GM21786 (cell line): ENCODE results near the gene PCDHA1.

Experiments
- ATAC-seq: cut with Tn5 transposase; IDR thresholded peaks from one replicate; pipeline ENCODE4 v1.9.1; 2021; ENCODE audit not compliant: unreplicated experiment

PCDHA1 gene

DNA sequence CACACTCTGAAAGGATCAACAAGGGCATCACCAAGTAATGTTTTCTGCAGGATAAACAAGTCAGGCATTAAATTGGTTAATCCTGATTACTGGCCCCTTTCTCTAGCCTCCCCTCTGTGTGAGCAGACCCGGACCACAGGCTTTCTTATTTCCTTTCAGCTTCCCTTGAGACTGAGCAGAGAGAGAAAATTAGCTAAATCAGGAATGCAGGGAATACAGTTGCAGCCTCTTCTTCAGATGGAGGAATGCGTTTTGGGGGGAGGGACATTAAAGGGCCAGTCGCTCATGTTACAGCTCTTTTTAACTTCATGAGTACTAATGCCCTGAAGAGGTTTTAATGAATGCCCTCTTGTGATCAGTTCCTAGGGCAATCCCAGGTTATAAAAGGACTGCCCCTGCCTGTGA, 200.2 kb downstream of the PCDHA1 start:
- no peak for ATAC-seq

GRCh38 chr5:140988100-140988499, 202.2 kb downstream of the PCDHA1 start:
- ATAC-seq = no peak

- ATAC-seq = no peak
These were observed 202.7 kb downstream of the PCDHA1 start for GRCh38 chr5:140988608-140989007.

GRCh38 chr5:140989254-140990020, 203.5 kb downstream of the PCDHA1 start:
- ATAC-seq = no peak

GRCh38 chr5:140992828-140993227, 206.9 kb downstream of the PCDHA1 start:
- ATAC-seq = no peak

- no peak for ATAC-seq
These were observed 210.1 kb downstream of the PCDHA1 start for GRCh38 chr5:140996060-140996459.

DNA sequence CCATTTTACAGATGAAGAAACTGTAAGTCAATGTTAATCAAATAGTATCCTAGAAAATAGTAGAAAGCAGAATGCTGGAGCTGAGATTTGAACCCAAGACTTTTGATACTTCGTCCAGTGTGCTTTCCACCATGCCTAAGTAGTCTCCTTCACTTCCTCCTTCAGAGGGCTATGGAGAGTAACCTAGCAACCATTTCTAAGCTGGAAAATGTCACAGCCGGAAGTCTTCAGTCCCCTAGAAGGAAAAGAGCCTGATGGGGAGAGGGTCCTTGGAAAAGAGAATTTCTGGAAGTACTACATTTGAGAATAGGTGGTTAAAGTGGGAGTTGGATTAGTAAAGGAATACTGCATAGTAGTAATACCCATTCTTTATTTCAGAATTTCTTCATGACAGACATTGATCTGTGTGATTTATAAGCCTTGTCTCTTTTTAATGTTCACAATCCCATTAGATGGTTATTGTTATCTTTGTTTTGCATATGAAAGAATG, 213.0 kb downstream of the PCDHA1 start:
- ATAC-seq = no peak

- no peak for ATAC-seq
These were observed 215.5 kb downstream of the PCDHA1 start for GRCh38 chr5:141001446-141001843.

DNA sequence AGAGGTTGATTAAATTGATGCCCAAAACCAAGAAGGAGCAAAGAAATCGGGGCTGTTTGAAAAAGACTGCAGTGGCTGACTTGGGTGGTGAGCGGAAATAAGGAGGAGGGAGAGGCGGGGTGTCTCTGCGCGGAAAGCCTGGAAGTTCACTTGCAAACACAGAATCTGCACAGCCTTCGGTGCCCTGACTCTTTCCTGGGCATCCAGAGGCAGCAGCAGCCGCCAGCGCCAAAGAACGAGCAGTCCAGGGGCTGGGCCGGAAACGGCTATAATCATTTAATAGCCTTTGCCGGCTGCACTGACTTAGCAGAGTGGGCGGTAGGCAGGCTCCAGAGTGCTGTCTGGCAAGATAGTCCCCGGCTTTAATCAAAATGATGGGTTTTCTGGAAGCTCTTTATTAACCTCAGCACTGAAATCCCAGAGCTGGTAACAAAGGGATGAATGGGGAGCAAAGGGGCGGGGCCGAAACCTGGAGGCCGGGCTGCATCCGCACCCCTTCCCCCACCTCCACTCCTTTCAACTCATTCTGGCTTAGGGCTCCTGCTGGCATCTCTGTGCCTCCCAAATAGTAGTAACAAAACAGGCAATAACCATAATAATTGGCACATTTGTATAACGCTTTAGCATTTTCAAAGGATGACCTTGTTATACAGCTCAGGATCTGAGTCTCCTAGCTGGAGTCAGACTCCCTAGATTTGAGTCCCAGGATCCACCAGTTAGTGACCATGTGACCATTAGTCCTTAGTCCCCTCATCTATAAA, 216.1 kb downstream of the PCDHA1 start:
- ATAC-seq = no peak

GRCh38 chr5:141002605-141002965, 216.6 kb downstream of the PCDHA1 start:
- ATAC-seq = no peak

GRCh38 chr5:141003031-141003430, 217.1 kb downstream of the PCDHA1 start:
- no peak for ATAC-seq

- no peak for ATAC-seq
These were observed 218.1 kb downstream of the PCDHA1 start for GRCh38 chr5:141003791-141004611.

GRCh38 chr5:141007791-141008190, 221.9 kb downstream of the PCDHA1 start:
- ATAC-seq = no peak

GRCh38 chr5:141010047-141010793, 224.3 kb downstream of the PCDHA1 start:
- no peak for ATAC-seq

GRCh38 chr5:141017943-141018342, 232.0 kb downstream of the PCDHA1 start:
- no peak for ATAC-seq

- no peak for ATAC-seq
These were observed 236.4 kb downstream of the PCDHA1 start for GRCh38 chr5:141022384-141022783.

GRCh38 chr5:141031006-141031405, 245.1 kb downstream of the PCDHA1 start:
- ATAC-seq = no peak

GRCh38 chr5:141032626-141033025, 246.7 kb downstream of the PCDHA1 start:
- no peak for ATAC-seq

DNA sequence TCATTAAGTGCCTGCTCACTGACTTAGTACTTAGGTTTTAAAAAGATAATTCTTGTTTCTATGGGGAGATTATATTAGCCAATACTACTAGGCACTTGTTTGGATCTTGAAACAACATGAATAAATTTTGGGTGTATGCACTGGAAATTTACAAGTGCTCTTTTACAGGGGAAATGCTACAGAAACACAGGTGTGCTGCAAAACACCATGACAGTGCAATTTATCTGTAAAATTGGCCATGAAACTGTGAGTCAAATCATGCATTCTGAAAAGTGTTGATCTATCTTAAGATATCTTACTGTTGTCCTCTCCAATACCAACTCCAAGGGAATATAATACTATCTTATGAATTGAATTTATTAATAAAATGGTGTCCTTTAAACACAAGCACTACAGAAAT, 253.1 kb downstream of the PCDHA1 start:
- no peak for ATAC-seq

DNA sequence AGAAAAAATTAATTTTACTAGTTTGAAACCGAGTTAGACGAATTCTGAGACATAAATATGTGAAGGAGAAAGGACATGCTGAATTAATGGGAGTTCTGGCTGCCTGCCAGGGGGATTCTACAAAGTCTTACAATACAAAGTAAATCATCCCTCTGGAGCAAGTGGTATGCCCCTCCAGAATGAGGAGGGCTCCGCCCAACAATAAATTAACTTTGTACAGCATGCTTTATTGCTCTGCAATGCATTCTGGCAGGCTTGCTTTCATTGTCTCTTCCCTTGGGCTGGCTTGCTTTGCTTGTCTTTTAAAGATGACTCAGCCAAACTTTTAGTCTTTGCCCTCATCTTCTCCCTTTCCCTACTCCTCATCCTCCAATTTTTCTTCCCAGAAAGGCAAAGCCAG, 253.6 kb downstream of the PCDHA1 start:
- no peak for ATAC-seq
